ENCODE measurements around the gene WLS. TPM values are rescaled to one million over a fixed set of nuclear protein-coding genes. Genes with fewer than 3 reads are reported as not detected.
"Not testable (repeated sequence)": the region's sequence is repeated elsewhere in the genome, so short reads cannot be mapped to it uniquely, and the experiment has no call there.

Gene WLS
- polyA plus RNA-seq, 1 experiment, result 28.4 TPM

GRCh38 chr1:68273530-68273929, 41.2 kb upstream of the WLS start:
- no peak overlapping the region for H3K4me3 ChIP-seq (ENCODE audit: low read depth, low read length)
- H3K27me3 ChIP-seq (ENCODE audit: control insufficient read depth, insufficient read depth, low read length), result no peaks in the 10 kb centered on the region
- ChIA-PET POLR2A (no interaction called here), CTCF (interaction anchor here (1.6 kb wide), 1 partner anchor 18 kb away, joined by 4 read pairs; no protein-coding TSS in a partner anchor)
- no peaks in the 10 kb centered on the region for H3K36me3 ChIP-seq (ENCODE audit: control insufficient read depth, insufficient read depth, low read length)
- DNase-seq (ENCODE audit: low read depth), result no peak
- TF ChIP-seq CTCF (IDR thresholded peaks at IDR 0.05; ENCODE audit: insufficient read depth, low read depth, low read length), result no peak

- DNase-seq (ENCODE audit: low read depth), result no peak
- Histone ChIP-seq H3K27me3 (ENCODE audit: control insufficient read depth, insufficient read depth, low read length) (no peaks in the 10 kb centered on the region), H3K36me3 (ENCODE audit: control insufficient read depth, insufficient read depth, low read length) (no peaks in the 10 kb centered on the region), H3K4me3 (ENCODE audit: low read depth, low read length) (no peak overlapping the region)
- POLR2A ChIA-PET, result no interaction called here
- TF ChIP-seq CTCF (IDR thresholded peaks at IDR 0.05; ENCODE audit: insufficient read depth, low read depth, low read length), result no peak
- CTCF ChIA-PET, result no interaction called here
Observed at GRCh38 chr1:68271596-68271995, 39.3 kb upstream of the WLS start.

- ChIA-PET POLR2A (no interaction called here), CTCF (interaction anchor here (0.6 kb wide), 1 partner anchor 758 kb away, joined by 3 read pairs; no protein-coding TSS in a partner anchor)
- Histone ChIP-seq H3K4me3 (ENCODE audit: low read depth, low read length) (no peak overlapping the region), H3K27me3 (ENCODE audit: control insufficient read depth, insufficient read depth, low read length) (no peaks in the 10 kb centered on the region), H3K36me3 (ENCODE audit: control insufficient read depth, insufficient read depth, low read length) (no peaks in the 10 kb centered on the region)
- DNase-seq (ENCODE audit: low read depth), result no peak
- no peak for TF ChIP-seq CTCF (IDR thresholded peaks at IDR 0.05; ENCODE audit: insufficient read depth, low read depth, low read length)
Observed at GRCh38 chr1:68270951-68271350, 38.6 kb upstream of the WLS start.

GRCh38 chr1:68269637-68270430, 37.5 kb upstream of the WLS start:
- H3K36me3 ChIP-seq (ENCODE audit: control insufficient read depth, insufficient read depth, low read length), result no peaks in the 10 kb centered on the region
- peak; percentile 4 for DNase-seq (ENCODE audit: low read depth)
- no peak for TF ChIP-seq CTCF (IDR thresholded peaks at IDR 0.05; ENCODE audit: insufficient read depth, low read depth, low read length)
- no peaks in the 10 kb centered on the region for H3K27me3 ChIP-seq (ENCODE audit: control insufficient read depth, insufficient read depth, low read length)
- CTCF ChIA-PET, result interaction anchor here (0.6 kb wide), 1 partner anchor 10 kb away, joined by 3 read pairs; no protein-coding TSS in a partner anchor
- POLR2A ChIA-PET, result no interaction called here
- no peak overlapping the region for H3K4me3 ChIP-seq (ENCODE audit: low read depth, low read length)

- CTCF ChIA-PET, result no interaction called here
- H3K36me3 ChIP-seq (ENCODE audit: control insufficient read depth, insufficient read depth, low read length), result no peaks in the 10 kb centered on the region
- no peak for TF ChIP-seq CTCF (IDR thresholded peaks at IDR 0.05; ENCODE audit: insufficient read depth, low read depth, low read length)
- no peak for DNase-seq (ENCODE audit: low read depth)
- H3K27me3 ChIP-seq (ENCODE audit: control insufficient read depth, insufficient read depth, low read length), result no peaks in the 10 kb centered on the region
- H3K4me3 ChIP-seq (ENCODE audit: low read depth, low read length), result no peak overlapping the region
- POLR2A ChIA-PET, result interaction anchor here (0.6 kb wide), 1 partner anchor 37 kb away, joined by 4 read pairs; no protein-coding TSS in a partner anchor
Observed at GRCh38 chr1:68268896-68269483, 36.7 kb upstream of the WLS start.

- POLR2A ChIA-PET; H3K27me3 ChIP-seq (ENCODE audit: control insufficient read depth, insufficient read depth, low read length); H3K4me3 ChIP-seq (ENCODE audit: low read depth, low read length); H3K36me3 ChIP-seq (ENCODE audit: control insufficient read depth, insufficient read depth, low read length); DNase-seq (ENCODE audit: low read depth): not testable (repeated sequence)
- CTCF ChIA-PET, result interaction anchor here (1.2 kb wide), 1 partner anchor 10 kb away, joined by 4 read pairs; no protein-coding TSS in a partner anchor
Observed at GRCh38 chr1:68256824-68257223, 24.5 kb upstream of the WLS start.

Measured in BJ (cell line).